Dermis lymphatic vessel endothelial cell (primary cell): ENCODE data around the gene TIMM17B. TPM values are rescaled to one million over a fixed set of nuclear protein-coding genes. Genes with fewer than 3 reads are reported as not detected.

Source experiments
- total RNA-seq: library from RNA; depleted of rRNA; stranded (reverse); fragments of >200 nt; gene quantifications from 2 replicates; pipeline ENCODE4 v1.2.1, GENCODE V29; 2014

The TIMM17B gene
- total RNA-seq, result 18.6 and 20.2 TPM in 2 replicates

DNA sequence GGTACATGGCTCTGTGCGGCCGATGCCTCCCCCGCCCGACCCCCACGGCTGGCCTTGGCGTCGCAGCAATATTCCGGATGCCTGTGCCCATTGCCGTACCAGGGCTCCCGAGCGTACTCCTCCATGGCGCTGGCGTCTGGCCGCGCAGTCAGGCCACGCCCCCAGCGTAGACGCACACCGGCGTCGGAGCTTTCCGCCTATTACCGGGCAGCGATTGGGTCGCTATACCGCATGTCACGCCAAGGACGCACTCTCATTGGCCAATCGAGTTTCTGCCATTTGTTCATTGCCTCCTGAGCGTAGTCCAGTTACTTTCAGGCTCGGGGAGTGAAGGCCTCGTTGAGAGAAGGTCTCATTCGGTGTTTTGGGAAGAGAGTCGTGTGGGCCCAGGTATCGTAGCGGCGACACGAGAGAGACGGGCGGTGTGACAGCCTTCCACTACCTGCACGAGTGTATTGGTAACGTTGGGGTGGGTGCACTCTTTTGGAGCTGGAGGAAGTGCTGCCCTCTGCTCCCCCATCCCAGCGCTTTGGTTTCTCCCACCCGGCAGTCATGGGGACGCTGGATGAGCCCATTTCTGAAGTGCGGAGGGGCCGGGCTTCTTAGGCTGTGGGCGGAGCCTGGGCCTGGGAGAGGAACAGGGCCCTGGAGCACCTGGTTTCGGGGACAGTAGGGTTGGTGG lies at the start of gene TIMM17B, which contains the start of gene PQBP1:
TIMM17B (minus strand) TSS at position 144 of the 682 bp plus-strand sequence; CDS start at position 125, 19 bp downstream.
PQBP1 (plus strand) TSS at position 306 of the 682 bp plus-strand sequence. CDS start 580 bp downstream, outside the sequence.

DNA sequence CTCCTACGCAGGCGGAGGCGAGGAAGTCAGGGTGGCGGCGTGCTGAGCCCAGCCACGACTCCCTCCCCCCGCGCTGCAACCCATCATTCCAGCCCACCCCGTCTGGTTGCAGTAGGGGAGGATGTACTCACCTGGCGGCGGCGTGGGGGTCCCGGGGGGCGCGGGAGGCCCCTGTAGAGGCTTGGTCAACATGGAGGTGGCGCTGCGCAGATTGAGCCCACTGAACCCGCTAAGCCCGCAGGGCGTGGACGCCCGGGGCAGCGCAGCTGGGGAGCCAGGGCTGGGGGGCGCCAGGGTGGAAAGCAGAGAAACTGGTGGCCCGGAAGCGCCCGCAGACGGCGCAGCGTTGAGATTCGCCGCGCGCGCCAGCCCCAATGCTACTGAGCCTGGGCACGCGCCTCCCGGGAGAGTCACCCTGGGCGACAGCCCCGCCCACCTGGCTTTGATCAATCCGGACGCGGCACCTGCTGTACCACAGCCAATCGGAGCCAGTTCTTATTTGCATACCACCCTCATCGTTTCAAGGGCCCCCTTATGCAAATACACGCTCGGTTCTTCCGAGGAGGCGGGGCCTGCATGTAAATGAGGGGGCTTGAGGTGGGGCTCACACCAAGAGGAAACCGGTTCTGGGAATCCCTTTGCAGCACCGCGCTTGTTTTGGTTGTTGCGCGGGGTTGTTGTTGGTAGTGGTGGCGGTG lies 21.2 kb upstream of the TIMM17B start, which contains the start of gene PIM2:
PIM2 (minus strand) TSS at position 382 of the 698 bp plus-strand sequence; CDS start at position 192, 190 bp downstream.

GRCh38 chrX:48911412-48912182 lies 14.0 kb upstream of the TIMM17B start, which contains the start of gene SLC35A2:
Gene SLC35A2 (minus strand): TSS chrX:48911646. CDS start chrX:48911636, 10 bp downstream.

Other genes starting within 250 kb of the TIMM17B start
- gene WAS, start 214.0 kb downstream of the TIMM17B start, total RNA-seq, result not detected in 2 replicates
- gene SUV39H1, start 201.0 kb downstream of the TIMM17B start, total RNA-seq, result 2.7 and 3.1 TPM in 2 replicates
- not detected in 2 replicates for gene GLOD5, start 136.0 kb downstream of the TIMM17B start, total RNA-seq
- gene GATA1, start 111.2 kb downstream of the TIMM17B start, total RNA-seq, result not detected in 2 replicates
- gene HDAC6, start 95.7 kb downstream of the TIMM17B start, total RNA-seq, result 21.7 and 25.2 TPM in 2 replicates
- gene ERAS, start 71.3 kb downstream of the TIMM17B start, total RNA-seq, result not detected in 2 replicates
- gene PCSK1N, start 62.2 kb downstream of the TIMM17B start, total RNA-seq, result 0.09 and 0.11 TPM in 2 replicates
- gene PQBP1, start 162 bp upstream of the TIMM17B start, total RNA-seq, result 73.4 and 80.2 TPM in 2 replicates
- gene SLC35A2, start 13.9 kb upstream of the TIMM17B start, total RNA-seq, result 7.8 and 11.9 TPM in 2 replicates
- 3.0 and 3.4 TPM in 2 replicates for gene PIM2, start 21.3 kb upstream of the TIMM17B start, total RNA-seq
- gene OTUD5, start 59.8 kb upstream of the TIMM17B start, total RNA-seq, result 25.8 and 26.0 TPM in 2 replicates
- 0.09 and 0.22 TPM in 2 replicates for gene KCND1, start 74.1 kb upstream of the TIMM17B start, total RNA-seq
- 14.7 and 17.6 TPM in 2 replicates for gene GRIPAP1, start 104.5 kb upstream of the TIMM17B start, total RNA-seq
- gene TFE3, start 145.6 kb upstream of the TIMM17B start, total RNA-seq, result 9.2 and 10.8 TPM in 2 replicates
- 0.52 and 0.54 TPM in 2 replicates for gene CCDC120, start 161.2 kb upstream of the TIMM17B start, total RNA-seq
- gene PRAF2, start 176.2 kb upstream of the TIMM17B start, total RNA-seq, result 3.2 and 3.5 TPM in 2 replicates
- gene WDR45, start 182.1 kb upstream of the TIMM17B start, total RNA-seq, result 15.4 and 22.4 TPM in 2 replicates
- 19.0 TPM in 2 replicates for gene GPKOW, start 226.0 kb upstream of the TIMM17B start, total RNA-seq